WERI-Rb-1 (cell line): ENCODE data around the gene MED12.
A peak's percentile ranks its signal among the peaks of the same experiment; 100 is the strongest.

ENCODE experiments used
- DNase-seq: peaks from one replicate; pipeline ENCODE4 v3.0.0-alpha.2; 2020
- H3K27ac ChIP-seq: fragments of 250-450 bp; sonication (Bioruptor Pico); 2 replicates; pipeline ENCODE4 v1.5.1; 2020; ENCODE audit warnings: mild to moderate bottlenecking, moderate library complexity
- H3K27me3 ChIP-seq: fragments of 250-450 bp; sonication (Bioruptor Pico); 2 replicates; pipeline ENCODE4 v1.5.1; 2021; ENCODE audit warnings: mild to moderate bottlenecking, low read depth, moderate library complexity; ENCODE audit not compliant: insufficient read depth, severe bottlenecking
- H3K36me3 ChIP-seq: fragments of 250-450 bp; sonication (Bioruptor Pico); 2 replicates; pipeline ENCODE4 v1.5.1; 2020; ENCODE audit warnings: mild to moderate bottlenecking, moderate library complexity
- H3K4me3 ChIP-seq: 2 replicates; pipeline ENCODE4 v1.5.1; 2011; ENCODE audit warnings: low read depth, mild to moderate bottlenecking, control low read depth, low read length
- H3K9me3 ChIP-seq: fragments of 250-450 bp; sonication (Bioruptor Pico); 2 replicates; pipeline ENCODE4 v1.5.1; 2021; ENCODE audit warnings: mild to moderate bottlenecking, moderate library complexity; ENCODE audit not compliant: severe bottlenecking
- TF ChIP-seq, protein P1 (sequence below): IDR thresholded peaks from 2 replicates; pipeline ENCODE4 v1.5.1; 2011; ENCODE audit warnings: low read depth, mild to moderate bottlenecking, control low read depth, inconsistent platforms, low read length

Gene MED12

DNA sequence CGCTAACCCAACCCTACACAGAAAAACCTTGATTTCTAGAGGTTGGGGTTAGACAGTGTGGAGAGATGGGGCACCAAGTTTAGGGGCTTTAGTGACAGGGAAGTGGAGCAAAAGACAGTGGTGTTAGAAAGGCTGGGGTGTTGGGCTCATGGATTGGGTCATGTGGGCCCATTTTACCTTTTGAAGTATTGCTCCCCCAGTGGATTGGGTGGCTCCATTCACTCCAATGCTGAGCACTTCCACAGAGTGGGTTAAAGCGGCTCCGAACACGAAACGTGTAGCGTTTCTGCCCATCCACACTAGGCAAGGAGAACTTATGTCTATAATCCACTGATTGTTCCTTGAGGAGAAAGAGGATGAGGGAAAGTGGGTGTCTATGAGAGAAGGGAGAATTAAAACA is 9.3 kb upstream of the MED12 start:
- Histone ChIP-seq H3K27me3 (peaks cover 6% of the 10 kb centered on the region), H3K27ac (no peak overlapping the region), H3K9me3 (no peaks in the 10 kb centered on the region), H3K36me3 (no peaks in the 10 kb centered on the region), H3K4me3 (no peak overlapping the region)
- TF ChIP-seq, protein P1, sequence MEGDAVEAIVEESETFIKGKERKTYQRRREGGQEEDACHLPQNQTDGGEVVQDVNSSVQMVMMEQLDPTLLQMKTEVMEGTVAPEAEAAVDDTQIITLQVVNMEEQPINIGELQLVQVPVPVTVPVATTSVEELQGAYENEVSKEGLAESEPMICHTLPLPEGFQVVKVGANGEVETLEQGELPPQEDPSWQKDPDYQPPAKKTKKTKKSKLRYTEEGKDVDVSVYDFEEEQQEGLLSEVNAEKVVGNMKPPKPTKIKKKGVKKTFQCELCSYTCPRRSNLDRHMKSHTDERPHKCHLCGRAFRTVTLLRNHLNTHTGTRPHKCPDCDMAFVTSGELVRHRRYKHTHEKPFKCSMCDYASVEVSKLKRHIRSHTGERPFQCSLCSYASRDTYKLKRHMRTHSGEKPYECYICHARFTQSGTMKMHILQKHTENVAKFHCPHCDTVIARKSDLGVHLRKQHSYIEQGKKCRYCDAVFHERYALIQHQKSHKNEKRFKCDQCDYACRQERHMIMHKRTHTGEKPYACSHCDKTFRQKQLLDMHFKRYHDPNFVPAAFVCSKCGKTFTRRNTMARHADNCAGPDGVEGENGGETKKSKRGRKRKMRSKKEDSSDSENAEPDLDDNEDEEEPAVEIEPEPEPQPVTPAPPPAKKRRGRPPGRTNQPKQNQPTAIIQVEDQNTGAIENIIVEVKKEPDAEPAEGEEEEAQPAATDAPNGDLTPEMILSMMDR: no peak
- no peak for DNase-seq

DNA sequence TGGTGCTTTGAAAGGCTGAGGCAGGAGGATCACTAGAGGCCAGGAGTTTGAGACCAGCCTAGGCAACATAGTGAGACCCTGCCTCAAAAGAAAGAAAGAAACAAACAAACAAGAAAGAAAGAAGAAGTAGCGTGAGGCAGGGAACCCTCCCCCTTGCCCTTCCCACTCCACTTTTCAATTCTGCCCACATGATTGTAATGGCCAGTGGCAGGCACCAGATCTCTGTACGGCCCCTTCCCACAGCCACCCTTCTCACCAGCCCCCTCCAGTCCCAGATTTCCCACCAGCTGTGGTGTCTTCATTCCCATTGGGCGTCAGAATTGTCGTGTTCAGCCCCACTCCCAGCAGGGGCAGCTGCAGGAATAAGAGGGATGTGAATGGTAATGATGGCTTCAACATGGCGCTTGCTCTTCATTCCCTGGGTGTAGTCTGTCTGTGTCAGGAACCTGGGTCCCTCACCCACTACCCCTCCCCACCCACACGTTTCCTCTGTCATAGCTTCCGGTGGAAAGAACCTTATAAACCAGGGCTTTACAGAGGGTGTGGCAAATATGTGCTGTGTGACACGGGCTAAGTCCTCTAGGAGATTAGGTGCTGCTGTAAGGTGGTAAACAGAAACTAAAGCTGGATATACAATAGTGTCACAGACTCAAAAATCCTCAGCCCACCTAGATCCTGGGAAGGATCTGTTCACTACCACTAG is 7.1 kb upstream of the MED12 start, which contains the start of gene IL2RG:
Gene IL2RG (minus strand): TSS at position 437 of the 703 bp plus-strand sequence. CDS start 38 bp downstream, at position 399.
- Histone ChIP-seq H3K27ac (no peak within 1 kb of the TSS), H3K9me3 (no peaks in the 10 kb centered on the region), H3K27me3 (peaks cover 13% of the 10 kb centered on the region), H3K4me3 (no peak within 1 kb of the TSS), H3K36me3 (no peaks in the 10 kb centered on the region)
- no peak for DNase-seq
- TF ChIP-seq, protein P1: no peak

DNA sequence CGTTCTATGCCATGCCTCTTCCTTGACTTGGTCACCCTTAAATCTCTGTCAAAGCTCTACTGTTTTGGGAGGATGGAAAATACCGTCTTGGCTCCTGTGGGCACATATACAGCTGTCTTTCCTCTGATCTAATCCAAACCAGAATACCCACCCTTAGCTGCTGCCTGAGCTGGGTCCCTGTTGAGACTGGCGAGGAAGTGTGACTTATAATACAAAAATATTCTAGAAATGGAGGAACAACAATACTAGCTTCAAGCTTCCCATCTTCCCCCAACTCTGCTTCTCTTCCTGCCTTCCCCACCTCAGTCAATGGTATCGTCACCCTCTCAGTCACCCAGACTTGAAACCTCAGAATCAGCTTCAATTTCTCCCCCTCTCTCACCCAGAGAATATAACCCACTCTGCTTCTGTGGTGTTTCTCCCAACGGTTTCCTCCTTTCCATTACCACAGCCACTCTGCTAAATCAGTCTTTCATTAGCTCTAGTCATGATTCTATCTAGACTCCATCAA is 6.4 kb upstream of the MED12 start:
- no peak overlapping the region for H3K4me3 ChIP-seq
- no peaks in the 10 kb centered on the region for H3K36me3 ChIP-seq

DNA sequence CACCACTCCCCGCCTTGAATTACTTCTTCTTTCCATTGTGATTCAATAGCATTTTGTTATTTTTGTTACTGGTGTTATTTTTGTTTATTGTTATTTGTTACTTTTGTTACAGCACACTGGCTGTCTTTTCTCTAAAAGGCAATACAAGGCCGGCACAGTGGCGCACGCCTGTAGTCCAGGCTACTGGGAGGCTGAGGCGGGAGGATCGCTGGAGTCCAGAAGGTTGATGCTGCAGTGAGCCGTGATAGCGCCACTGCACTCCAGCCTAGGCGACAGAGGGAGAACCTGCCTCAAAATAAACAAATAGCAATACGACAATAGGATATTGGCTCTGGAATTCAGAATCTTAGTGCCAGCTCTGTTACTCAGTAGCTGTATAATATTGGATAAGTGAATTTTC is 1.0 kb upstream of the MED12 start:
- Histone ChIP-seq H3K27ac (no peak overlapping the region), H3K9me3 (no peaks in the 10 kb centered on the region), H3K27me3 (peaks cover 20% of the 10 kb centered on the region), H3K4me3 (no peak overlapping the region), H3K36me3 (peaks cover 3% of the 10 kb centered on the region; the same call in 1 of the 2 replicates)
- no peak for DNase-seq
- TF ChIP-seq, protein P1: no peak

More for the DNA sequence above, 6.4 kb upstream of the MED12 start:
- Histone ChIP-seq H3K27me3 (peaks cover 13% of the 10 kb centered on the region), H3K9me3 (no peaks in the 10 kb centered on the region), H3K27ac (no peak overlapping the region)
- DNase-seq: no peak
- TF ChIP-seq, protein P1: no peak

DNA sequence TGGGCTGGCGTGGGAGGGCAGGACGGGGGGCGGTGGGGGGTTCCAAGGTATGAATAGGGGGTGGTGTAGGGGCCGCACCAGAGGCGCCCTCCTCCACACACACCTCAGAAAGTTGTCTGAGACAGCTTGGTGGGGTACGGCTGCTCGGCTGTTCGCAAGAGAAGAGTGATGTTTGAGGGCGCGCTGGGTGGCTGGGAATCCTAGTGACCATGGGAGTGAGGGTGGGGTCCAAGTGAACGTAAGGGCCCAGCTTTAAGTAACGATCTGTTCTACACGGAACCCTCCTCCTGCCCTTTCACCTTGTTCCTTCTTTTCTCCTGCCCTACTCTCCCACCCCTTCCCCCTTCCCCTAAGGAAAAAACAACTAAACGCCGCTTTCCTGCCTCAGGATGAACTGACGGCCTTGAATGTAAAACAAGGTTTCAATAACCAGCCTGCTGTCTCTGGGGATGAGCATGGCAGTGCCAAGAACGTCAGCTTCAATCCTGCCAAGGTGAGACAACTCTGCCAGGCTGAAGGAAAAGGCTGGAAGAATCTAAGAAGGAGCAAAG is 664 bp downstream of the MED12 start:
- Histone ChIP-seq H3K36me3 (peaks cover 19% of the 10 kb centered on the region), H3K27me3 (peaks cover 21% of the 10 kb centered on the region), H3K4me3 (peak overlapping the region; percentile 62), H3K9me3 (no peaks in the 10 kb centered on the region), H3K27ac (no peak overlapping the region)
- TF ChIP-seq, protein P1: no peak
- no peak for DNase-seq
